Measurements from ENCODE around the gene FBXO2.

The FBXO2 gene

GRCh38 chr1:11682287-11682771, 28.1 kb upstream of the FBXO2 start:
- H3K4me3 ChIP-seq (ENCODE audit: low read length, poor library complexity, severe bottlenecking) = peak overlapping the region; percentile 95
- TF ChIP-seq CTCF (conservative IDR thresholded peaks at IDR 0.05; ENCODE audit: low read length) = no peak
- no peak for TF ChIP-seq EZH2phosphoT487 (IDR thresholded peaks at IDR 0.05; ENCODE audit: borderline replicate concordance)

DNA sequence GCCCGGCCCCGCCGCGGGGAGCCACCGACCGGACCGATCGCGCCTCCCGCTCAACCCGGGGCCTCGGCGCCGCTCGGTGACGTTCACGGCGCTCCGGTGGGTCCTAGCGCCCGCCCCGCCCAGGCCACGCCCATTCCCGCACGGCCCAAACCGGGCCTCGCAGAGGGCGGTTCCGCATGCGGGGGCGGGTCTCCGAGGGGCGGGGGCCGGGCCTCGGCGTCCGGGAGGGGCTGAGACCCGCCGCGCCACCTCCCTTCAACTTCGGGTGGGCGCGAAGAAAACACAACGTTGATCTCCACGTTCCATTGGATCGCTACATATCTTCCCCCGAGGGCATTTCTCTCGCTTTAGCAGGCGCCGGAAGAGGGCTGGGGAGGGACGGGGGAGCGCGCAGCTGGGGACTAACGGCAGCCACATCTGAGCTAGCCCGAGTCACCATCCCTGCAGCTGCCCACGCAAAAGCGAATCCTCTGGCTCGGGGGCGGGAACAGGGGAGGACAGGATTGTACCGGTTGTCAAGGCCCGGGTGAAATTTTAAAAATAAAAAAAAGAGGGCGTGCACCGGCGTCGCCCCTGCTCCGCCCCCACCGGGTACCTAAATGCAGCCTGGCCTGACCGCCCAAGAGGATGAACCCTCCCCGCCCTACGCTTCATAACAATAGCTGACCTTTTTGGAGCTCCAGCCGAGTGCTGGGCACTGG, 27.0 kb upstream of the FBXO2 start, which contains the start of gene MAD2L2:
Gene MAD2L2 (minus strand): TSS at position 78 of the 701 bp plus-strand sequence. CDS start 547 bp downstream, outside the sequence.
- H2AFZ ChIP-seq (ENCODE audit: low read length) = peak within 1 kb of the TSS; percentile 59
- TF ChIP-seq EZH2phosphoT487 (IDR thresholded peaks at IDR 0.05; ENCODE audit: borderline replicate concordance) (no peak), CTCF (conservative IDR thresholded peaks at IDR 0.05; ENCODE audit: low read length) (no peak)

More at GRCh38 chr1:11682287-11682771, 28.1 kb upstream of the FBXO2 start:
- peaks cover 81% of the 10 kb centered on the region for H3K79me2 ChIP-seq (ENCODE audit: insufficient read depth, low read length)
- H3K36me3 ChIP-seq (ENCODE audit: insufficient read depth, low read length) = peaks cover 3% of the 10 kb centered on the region; the same call in 1 of the 2 replicates
- H3K9me3 ChIP-seq (ENCODE audit: insufficient read depth, low read depth, low read length) = no peaks in the 10 kb centered on the region
- no peaks in the 10 kb centered on the region for H3K9me2 ChIP-seq (replicated peaks; ENCODE audit: low read depth, low read length)
- H3K27me3 ChIP-seq (ENCODE audit: insufficient read depth, low read length, poor library complexity, severe bottlenecking) = no peaks in the 10 kb centered on the region
- H3F3A ChIP-seq (ENCODE audit: low read depth) = no peaks in the 10 kb centered on the region
- H4K20me1 ChIP-seq (ENCODE audit: insufficient read depth, low read length, poor library complexity, severe bottlenecking) = peaks cover 7% of the 10 kb centered on the region
- no peak overlapping the region for H2AFZ ChIP-seq (ENCODE audit: low read length)
- H3K9ac ChIP-seq (ENCODE audit: low read depth, low read length, poor library complexity, severe bottlenecking) = peak overlapping the region; percentile 87
- H3K4me1 ChIP-seq (ENCODE audit: insufficient read depth, low read length, poor library complexity, severe bottlenecking) = peaks cover 36% of the 10 kb centered on the region
- peak overlapping the region; percentile 91 for H3K4me2 ChIP-seq (ENCODE audit: low read depth, low read length, poor library complexity, severe bottlenecking)

DNA sequence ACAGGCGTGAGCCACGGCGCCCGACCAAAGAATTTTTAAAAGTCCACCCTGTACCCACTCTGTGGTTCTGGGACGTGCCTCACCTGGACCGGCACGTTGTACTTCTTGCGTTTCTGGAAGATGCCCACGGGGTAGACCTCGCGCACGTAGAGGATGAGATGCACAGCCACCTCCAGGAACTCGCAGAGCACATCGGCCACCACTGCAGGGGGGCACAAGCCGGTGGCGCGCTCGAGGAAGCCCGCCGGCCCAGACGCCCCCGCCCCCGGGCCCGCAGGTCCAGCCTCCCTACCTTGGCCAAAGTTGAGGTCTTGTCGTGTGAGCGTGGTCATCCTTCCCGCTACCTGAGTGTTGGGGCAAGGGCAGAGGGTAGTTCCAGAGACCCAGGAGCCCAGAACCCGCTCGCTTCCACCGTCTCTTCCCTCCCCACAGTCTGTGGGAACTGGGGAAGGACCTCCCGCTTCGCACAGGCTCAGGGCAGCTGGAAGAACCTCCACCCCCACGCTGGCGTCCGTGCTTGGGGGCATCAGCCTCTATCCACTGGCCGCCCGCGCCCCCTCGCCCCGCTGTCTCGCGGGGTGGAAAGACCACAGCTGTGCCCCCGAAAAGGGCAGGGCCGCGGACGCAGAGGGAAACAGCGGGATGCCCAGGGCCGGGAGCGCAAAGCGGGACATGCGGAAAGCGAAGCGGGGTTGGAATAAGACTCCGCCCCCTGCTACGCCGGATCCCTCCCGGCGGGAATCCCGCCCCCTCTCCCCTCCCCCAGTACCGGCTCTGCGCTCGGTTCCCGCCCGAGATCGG, 26.2 kb upstream of the FBXO2 start:
- peak overlapping the region; percentile 87 for H3K9ac ChIP-seq (ENCODE audit: low read depth, low read length, poor library complexity, severe bottlenecking)
- peak overlapping the region; percentile 83 for H3K4me2 ChIP-seq (ENCODE audit: low read depth, low read length, poor library complexity, severe bottlenecking)
- H3K4me1 ChIP-seq (ENCODE audit: insufficient read depth, low read length, poor library complexity, severe bottlenecking) = peaks cover 30% of the 10 kb centered on the region
- H3K79me2 ChIP-seq (ENCODE audit: insufficient read depth, low read length) = peaks cover 77% of the 10 kb centered on the region
- H3F3A ChIP-seq (ENCODE audit: low read depth) = no peaks in the 10 kb centered on the region
- H4K20me1 ChIP-seq (ENCODE audit: insufficient read depth, low read length, poor library complexity, severe bottlenecking) = peaks cover 11% of the 10 kb centered on the region
- H2AFZ ChIP-seq (ENCODE audit: low read length) = peak overlapping the region; percentile 58; the same call in 1 of the 2 replicates
- peaks cover 16% of the 10 kb centered on the region; the same call in 1 of the 2 replicates for H3K36me3 ChIP-seq (ENCODE audit: insufficient read depth, low read length)
- H3K9me3 ChIP-seq (ENCODE audit: insufficient read depth, low read depth, low read length) = no peaks in the 10 kb centered on the region
- H3K27me3 ChIP-seq (ENCODE audit: insufficient read depth, low read length, poor library complexity, severe bottlenecking) = no peaks in the 10 kb centered on the region
- peak overlapping the region; percentile 95 for H3K4me3 ChIP-seq (ENCODE audit: low read length, poor library complexity, severe bottlenecking)
- no peak for TF ChIP-seq EZH2phosphoT487 (IDR thresholded peaks at IDR 0.05; ENCODE audit: borderline replicate concordance)
- TF ChIP-seq CTCF (conservative IDR thresholded peaks at IDR 0.05; ENCODE audit: low read length) = no peak
- no peaks in the 10 kb centered on the region for H3K9me2 ChIP-seq (replicated peaks; ENCODE audit: low read depth, low read length)

More for the DNA sequence above, 27.0 kb upstream of the FBXO2 start, which contains the start of gene MAD2L2:
- no peaks in the 10 kb centered on the region for H3K27me3 ChIP-seq (ENCODE audit: insufficient read depth, low read length, poor library complexity, severe bottlenecking)
- no peaks in the 10 kb centered on the region for H3K9me3 ChIP-seq (ENCODE audit: insufficient read depth, low read depth, low read length)
- peak within 1 kb of the TSS; percentile 91 for H3K4me2 ChIP-seq (ENCODE audit: low read depth, low read length, poor library complexity, severe bottlenecking)
- peaks cover 81% of the 10 kb centered on the region for H3K79me2 ChIP-seq (ENCODE audit: insufficient read depth, low read length)
- H3K4me1 ChIP-seq (ENCODE audit: insufficient read depth, low read length, poor library complexity, severe bottlenecking) = peaks cover 34% of the 10 kb centered on the region
- no peaks in the 10 kb centered on the region for H3K9me2 ChIP-seq (replicated peaks; ENCODE audit: low read depth, low read length)
- H3K4me3 ChIP-seq (ENCODE audit: low read length, poor library complexity, severe bottlenecking) = peak within 1 kb of the TSS; percentile 95
- no peaks in the 10 kb centered on the region for H3F3A ChIP-seq (ENCODE audit: low read depth)
- H3K36me3 ChIP-seq (ENCODE audit: insufficient read depth, low read length) = peaks cover 9% of the 10 kb centered on the region; the same call in 1 of the 2 replicates
- peaks cover 11% of the 10 kb centered on the region for H4K20me1 ChIP-seq (ENCODE audit: insufficient read depth, low read length, poor library complexity, severe bottlenecking)
- peak within 1 kb of the TSS; percentile 87 for H3K9ac ChIP-seq (ENCODE audit: low read depth, low read length, poor library complexity, severe bottlenecking)
